Glomerular endothelial cell (primary cell): ENCODE data around the gene PRDM16. TPM values are rescaled to one million over a fixed set of nuclear protein-coding genes. Genes with fewer than 3 reads are reported as not detected.
"Not testable (repeated sequence)": the region's sequence is repeated elsewhere in the genome, so short reads cannot be mapped to it uniquely, and the experiment has no call there.

Experiments used
- DNase-seq: peaks from one replicate; pipeline ENCODE4 v3.0.0-alpha.2; 2011; ENCODE audit warnings: low read depth, low spot score; ENCODE audit errors: extremely low read depth
- total RNA-seq: library from RNA; depleted of rRNA; stranded (reverse); fragments of >200 nt; gene quantifications from 2 replicates; pipeline ENCODE4 v1.2.3, GENCODE V29; 2015

Gene PRDM16
- total RNA-seq, 1 donor from 2014 or later = 0.12 TPM

GRCh38 chr1:3156936-3157335 lies 87.9 kb downstream of the PRDM16 start:
- DNase-seq = no peak

GRCh38 chr1:3158347-3158746 lies 89.3 kb downstream of the PRDM16 start:
- no peak for DNase-seq

GRCh38 chr1:3159121-3159520 lies 90.1 kb downstream of the PRDM16 start:
- DNase-seq = no peak

- DNase-seq = no peak
Observed at GRCh38 chr1:3159996-3160395, 91.0 kb downstream of the PRDM16 start.

GRCh38 chr1:3160647-3161145 lies 91.7 kb downstream of the PRDM16 start:
- no peak for DNase-seq

- DNase-seq = no peak
Observed at GRCh38 chr1:3161176-3161840, 92.3 kb downstream of the PRDM16 start.

- DNase-seq = no peak
Observed at GRCh38 chr1:3162322-3162882, 93.4 kb downstream of the PRDM16 start.

- DNase-seq = no peak
Observed at GRCh38 chr1:3163356-3163755, 94.4 kb downstream of the PRDM16 start.

GRCh38 chr1:3164671-3165070 lies 95.7 kb downstream of the PRDM16 start:
- no peak for DNase-seq

GRCh38 chr1:3165189-3165588 lies 96.2 kb downstream of the PRDM16 start:
- not testable (repeated sequence) for DNase-seq

- no peak for DNase-seq
Observed at GRCh38 chr1:3166206-3166918, 97.4 kb downstream of the PRDM16 start.

- DNase-seq = no peak
Observed at GRCh38 chr1:3167255-3167654, 98.3 kb downstream of the PRDM16 start.

- no peak for DNase-seq
Observed at GRCh38 chr1:3168678-3169077, 99.7 kb downstream of the PRDM16 start.

GRCh38 chr1:3169665-3170356 lies 100.8 kb downstream of the PRDM16 start:
- DNase-seq = no peak

GRCh38 chr1:3170561-3171453 lies 101.8 kb downstream of the PRDM16 start:
- DNase-seq = no peak

- DNase-seq = no peak
Observed at GRCh38 chr1:3171761-3172160, 102.8 kb downstream of the PRDM16 start.

- DNase-seq = no peak
Observed at GRCh38 chr1:3172431-3173380, 103.7 kb downstream of the PRDM16 start.

GRCh38 chr1:3173381-3173980 lies 104.5 kb downstream of the PRDM16 start:
- DNase-seq = no peak
